ENCODE data around the gene COMMD10.

COMMD10 gene

GRCh38 chr5:116152169-116152568 lies 67.3 kb downstream of the COMMD10 start:
- DNase-seq (ENCODE audit: low read depth), result no peak
- TF ChIP-seq CTCF (IDR thresholded peaks at IDR 0.05; ENCODE audit: control insufficient read depth, extremely low read depth, insufficient read depth), result no peak
- H3K4me3 ChIP-seq (ENCODE audit: low read depth, low read length), result no peak overlapping the region

- TF ChIP-seq CTCF (IDR thresholded peaks at IDR 0.05; ENCODE audit: control insufficient read depth, extremely low read depth, insufficient read depth), result no peak
- no peak for DNase-seq (ENCODE audit: low read depth)
- no peak overlapping the region for H3K4me3 ChIP-seq (ENCODE audit: low read depth, low read length)
Measured at GRCh38 chr5:116153687-116154174, 68.9 kb downstream of the COMMD10 start.

GRCh38 chr5:116154252-116154651 lies 69.4 kb downstream of the COMMD10 start:
- no peak for TF ChIP-seq CTCF (IDR thresholded peaks at IDR 0.05; ENCODE audit: control insufficient read depth, extremely low read depth, insufficient read depth)
- H3K4me3 ChIP-seq (ENCODE audit: low read depth, low read length), result no peak overlapping the region
- DNase-seq (ENCODE audit: low read depth), result no peak

GRCh38 chr5:116154931-116155330 lies 70.1 kb downstream of the COMMD10 start:
- no peak for DNase-seq (ENCODE audit: low read depth)
- no peak for TF ChIP-seq CTCF (IDR thresholded peaks at IDR 0.05; ENCODE audit: control insufficient read depth, extremely low read depth, insufficient read depth)
- no peak overlapping the region for H3K4me3 ChIP-seq (ENCODE audit: low read depth, low read length)

- DNase-seq (ENCODE audit: low read depth), result no peak
- no peak overlapping the region for H3K4me3 ChIP-seq (ENCODE audit: low read depth, low read length)
- no peak for TF ChIP-seq CTCF (IDR thresholded peaks at IDR 0.05; ENCODE audit: control insufficient read depth, extremely low read depth, insufficient read depth)
Measured at GRCh38 chr5:116157902-116158301, 73.1 kb downstream of the COMMD10 start.

- TF ChIP-seq CTCF (IDR thresholded peaks at IDR 0.05; ENCODE audit: control insufficient read depth, extremely low read depth, insufficient read depth), result no peak
- DNase-seq (ENCODE audit: low read depth), result no peak
- H3K4me3 ChIP-seq (ENCODE audit: low read depth, low read length), result no peak overlapping the region
Measured at GRCh38 chr5:116159006-116159405, 74.2 kb downstream of the COMMD10 start.

- H3K4me3 ChIP-seq (ENCODE audit: low read depth, low read length), result no peak overlapping the region
- TF ChIP-seq CTCF (IDR thresholded peaks at IDR 0.05; ENCODE audit: control insufficient read depth, extremely low read depth, insufficient read depth), result no peak
- DNase-seq (ENCODE audit: low read depth), result no peak
Measured at GRCh38 chr5:116174111-116174510, 89.3 kb downstream of the COMMD10 start.
